PFSK-1 (cell line): ENCODE measurements around the gene SF3B5.

Experiments
- FOXP2 ChIP-seq: optimal IDR thresholded peaks from 2 replicates; pipeline ENCODE3; 2011; ENCODE audit warnings: borderline replicate concordance, control low read depth, inconsistent platforms; ENCODE audit not compliant: insufficient read depth; ENCODE audit errors: extremely low read length, extremely low read depth
- POLR2AphosphoS5 ChIP-seq: IDR thresholded peaks from 2 replicates; pipeline ENCODE4 v1.6.1; 2012; ENCODE audit warnings: low read depth, mild to moderate bottlenecking, control low read depth, low read length, moderate library complexity
- SIN3A ChIP-seq: IDR thresholded peaks from 2 replicates; pipeline ENCODE4 v1.6.1; 2012; ENCODE audit warnings: mild to moderate bottlenecking, low read length, moderate library complexity, borderline replicate concordance; ENCODE audit not compliant: insufficient read depth
- TAF1 ChIP-seq: IDR thresholded peaks from 2 replicates; pipeline ENCODE4 v1.6.1; 2012; ENCODE audit warnings: low read length, control low read depth, borderline replicate concordance; ENCODE audit not compliant: insufficient read depth
- TF ChIP-seq, protein P1 (sequence below), 2 experiments: IDR thresholded peaks; 2 replicates each; pipeline versions ENCODE4 v1.6.1 to v1.8.0; 2011 to 2012; ENCODE audit warnings: low read depth in 2 of 2, low read length in 2 of 2, control low read depth in 1 of 2, inconsistent platforms in 1 of 2, mild to moderate bottlenecking in 1 of 2, moderate library complexity in 1 of 2; ENCODE audit not compliant: insufficient read depth in 1 of 2

SF3B5 gene

DNA sequence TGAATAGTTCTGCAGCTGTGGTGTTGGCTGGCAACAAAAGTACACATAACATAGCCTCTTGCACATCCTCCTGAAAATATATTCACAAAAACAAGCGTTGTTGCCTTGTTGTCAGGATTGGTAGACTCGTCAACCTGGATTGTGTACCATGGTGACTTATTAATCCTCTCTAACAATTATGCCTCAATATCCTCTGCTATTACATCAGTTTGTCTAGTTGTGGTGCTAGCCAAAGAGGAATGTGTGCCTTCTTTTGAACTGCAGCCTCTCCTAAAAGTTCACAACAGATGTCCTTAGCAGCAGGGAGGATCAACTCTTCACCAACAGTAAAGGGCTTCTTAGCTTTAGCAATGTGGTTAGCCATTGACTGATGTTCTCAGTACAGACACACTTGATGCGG, 3.6 kb upstream of the SF3B5 start:
- TF ChIP-seq FOXP2 (no peak), TAF1 (no peak), POLR2AphosphoS5 (no peak), SIN3A (no peak)
- TF ChIP-seq, protein P1, sequence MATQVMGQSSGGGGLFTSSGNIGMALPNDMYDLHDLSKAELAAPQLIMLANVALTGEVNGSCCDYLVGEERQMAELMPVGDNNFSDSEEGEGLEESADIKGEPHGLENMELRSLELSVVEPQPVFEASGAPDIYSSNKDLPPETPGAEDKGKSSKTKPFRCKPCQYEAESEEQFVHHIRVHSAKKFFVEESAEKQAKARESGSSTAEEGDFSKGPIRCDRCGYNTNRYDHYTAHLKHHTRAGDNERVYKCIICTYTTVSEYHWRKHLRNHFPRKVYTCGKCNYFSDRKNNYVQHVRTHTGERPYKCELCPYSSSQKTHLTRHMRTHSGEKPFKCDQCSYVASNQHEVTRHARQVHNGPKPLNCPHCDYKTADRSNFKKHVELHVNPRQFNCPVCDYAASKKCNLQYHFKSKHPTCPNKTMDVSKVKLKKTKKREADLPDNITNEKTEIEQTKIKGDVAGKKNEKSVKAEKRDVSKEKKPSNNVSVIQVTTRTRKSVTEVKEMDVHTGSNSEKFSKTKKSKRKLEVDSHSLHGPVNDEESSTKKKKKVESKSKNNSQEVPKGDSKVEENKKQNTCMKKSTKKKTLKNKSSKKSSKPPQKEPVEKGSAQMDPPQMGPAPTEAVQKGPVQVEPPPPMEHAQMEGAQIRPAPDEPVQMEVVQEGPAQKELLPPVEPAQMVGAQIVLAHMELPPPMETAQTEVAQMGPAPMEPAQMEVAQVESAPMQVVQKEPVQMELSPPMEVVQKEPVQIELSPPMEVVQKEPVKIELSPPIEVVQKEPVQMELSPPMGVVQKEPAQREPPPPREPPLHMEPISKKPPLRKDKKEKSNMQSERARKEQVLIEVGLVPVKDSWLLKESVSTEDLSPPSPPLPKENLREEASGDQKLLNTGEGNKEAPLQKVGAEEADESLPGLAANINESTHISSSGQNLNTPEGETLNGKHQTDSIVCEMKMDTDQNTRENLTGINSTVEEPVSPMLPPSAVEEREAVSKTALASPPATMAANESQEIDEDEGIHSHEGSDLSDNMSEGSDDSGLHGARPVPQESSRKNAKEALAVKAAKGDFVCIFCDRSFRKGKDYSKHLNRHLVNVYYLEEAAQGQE (IDR thresholded peaks at IDR 0.05; ENCODE audit: insufficient read depth in 1 of 2, low read depth in 2 of 2, low read length in 2 of 2), result no peak

DNA sequence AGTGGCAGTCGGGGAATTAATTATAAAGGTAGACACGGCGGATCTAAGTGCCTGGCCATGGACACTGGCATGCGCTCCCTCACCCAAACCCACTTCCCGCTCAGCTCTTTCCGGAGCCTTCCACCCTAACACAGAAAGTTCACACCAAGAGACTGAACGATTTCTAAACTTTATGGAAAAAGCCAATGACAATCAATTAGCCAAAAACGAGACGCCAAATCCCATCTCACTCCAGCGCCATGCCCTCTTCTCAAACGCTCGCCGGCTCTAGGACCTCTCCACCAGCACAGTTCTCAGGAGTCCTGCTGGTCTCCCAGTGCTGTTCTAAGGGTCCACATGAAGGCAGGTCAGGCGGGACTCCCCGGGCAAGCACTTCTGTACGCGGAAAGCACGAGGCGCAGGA, 641 bp downstream of the SF3B5 start:
- TF ChIP-seq POLR2AphosphoS5, result no peak
- TF ChIP-seq FOXP2, result no peak
- TF ChIP-seq SIN3A, result no peak
- TF ChIP-seq TAF1, result no peak
- TF ChIP-seq, protein P1 (IDR thresholded peaks at IDR 0.05; ENCODE audit: insufficient read depth in 1 of 2, low read depth in 2 of 2, low read length in 2 of 2), result no peak

DNA sequence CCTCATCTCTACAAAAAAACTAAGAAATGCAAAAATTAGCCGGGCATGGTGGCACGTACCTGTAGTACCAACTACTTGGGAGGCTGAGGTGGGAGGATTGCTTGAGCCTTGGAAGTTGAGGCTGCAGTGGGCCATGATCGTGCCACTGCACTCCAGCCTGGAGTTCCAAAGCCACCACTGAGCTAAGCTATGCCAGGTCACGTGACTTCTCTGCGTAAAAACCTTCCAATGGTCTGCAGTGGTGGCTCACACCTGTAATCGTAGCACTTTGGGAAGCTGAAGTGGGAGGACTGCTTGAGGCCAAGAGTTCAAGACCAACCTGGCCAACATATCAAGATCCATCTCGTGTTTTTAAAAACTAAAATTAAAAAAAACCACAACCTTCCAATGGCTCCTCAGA, 1.7 kb downstream of the SF3B5 start:
- TF ChIP-seq POLR2AphosphoS5 (no peak), SIN3A (no peak), TAF1 (no peak), FOXP2 (no peak)
- TF ChIP-seq, protein P1 (IDR thresholded peaks at IDR 0.05; ENCODE audit: insufficient read depth in 1 of 2, low read depth in 2 of 2, low read length in 2 of 2), result no peak

DNA sequence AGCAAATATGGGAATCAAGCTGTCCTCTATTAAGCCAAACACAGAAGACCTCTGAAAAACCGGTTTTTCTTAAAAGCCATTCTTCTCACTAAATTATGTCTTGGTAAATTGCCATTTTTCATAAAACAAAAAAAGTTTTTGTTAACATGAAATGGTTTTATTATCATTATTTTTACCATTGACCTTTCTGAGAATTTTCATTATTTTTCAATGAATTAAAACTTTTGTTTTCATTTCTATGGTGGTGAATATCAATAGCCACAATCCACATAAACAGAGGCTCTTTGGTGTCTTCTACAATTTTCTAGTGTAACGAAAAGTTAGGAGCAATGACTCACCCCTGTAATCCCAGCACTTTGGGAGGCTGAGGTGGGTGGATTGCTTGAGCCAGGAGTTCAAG, 2.1 kb downstream of the SF3B5 start:
- TF ChIP-seq SIN3A, result no peak
- TF ChIP-seq, protein P1 (IDR thresholded peaks at IDR 0.05; ENCODE audit: insufficient read depth in 1 of 2, low read depth in 2 of 2, low read length in 2 of 2), result no peak
- no peak for TF ChIP-seq POLR2AphosphoS5
- TF ChIP-seq TAF1, result no peak
- TF ChIP-seq FOXP2, result no peak

DNA sequence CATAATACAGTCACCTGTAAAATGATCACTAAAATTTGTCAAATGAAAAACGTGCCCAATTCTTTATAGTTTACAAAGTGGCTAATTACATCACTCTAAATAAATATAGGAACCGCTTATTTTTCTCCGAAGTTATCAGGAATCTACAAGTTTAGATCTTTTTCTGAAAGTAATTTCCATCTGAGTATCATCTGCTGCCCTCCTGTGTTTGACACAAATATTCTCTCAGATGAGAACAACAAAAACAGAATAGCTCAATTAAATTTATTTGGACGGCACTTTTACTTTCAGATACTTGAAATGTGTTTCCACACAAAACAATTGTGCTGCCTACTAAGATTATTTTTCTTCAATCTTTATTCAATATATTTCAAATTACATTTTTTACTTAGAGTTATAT, 5.0 kb downstream of the SF3B5 start:
- TF ChIP-seq SIN3A (no peak), FOXP2 (no peak), TAF1 (no peak), POLR2AphosphoS5 (no peak)
- TF ChIP-seq, protein P1 (IDR thresholded peaks at IDR 0.05; ENCODE audit: insufficient read depth in 1 of 2, low read depth in 2 of 2, low read length in 2 of 2), result no peak
